Measurements from ENCODE around the gene TRDMT1. TPM values are rescaled to one million over a fixed set of nuclear protein-coding genes. Genes with fewer than 3 reads are reported as not detected.

Gene TRDMT1
- polyA plus RNA-seq, 1 donor (not counting 4 experiments of a cell fraction or from before 2014, with no cell fraction given) = 6.6 TPM

DNA sequence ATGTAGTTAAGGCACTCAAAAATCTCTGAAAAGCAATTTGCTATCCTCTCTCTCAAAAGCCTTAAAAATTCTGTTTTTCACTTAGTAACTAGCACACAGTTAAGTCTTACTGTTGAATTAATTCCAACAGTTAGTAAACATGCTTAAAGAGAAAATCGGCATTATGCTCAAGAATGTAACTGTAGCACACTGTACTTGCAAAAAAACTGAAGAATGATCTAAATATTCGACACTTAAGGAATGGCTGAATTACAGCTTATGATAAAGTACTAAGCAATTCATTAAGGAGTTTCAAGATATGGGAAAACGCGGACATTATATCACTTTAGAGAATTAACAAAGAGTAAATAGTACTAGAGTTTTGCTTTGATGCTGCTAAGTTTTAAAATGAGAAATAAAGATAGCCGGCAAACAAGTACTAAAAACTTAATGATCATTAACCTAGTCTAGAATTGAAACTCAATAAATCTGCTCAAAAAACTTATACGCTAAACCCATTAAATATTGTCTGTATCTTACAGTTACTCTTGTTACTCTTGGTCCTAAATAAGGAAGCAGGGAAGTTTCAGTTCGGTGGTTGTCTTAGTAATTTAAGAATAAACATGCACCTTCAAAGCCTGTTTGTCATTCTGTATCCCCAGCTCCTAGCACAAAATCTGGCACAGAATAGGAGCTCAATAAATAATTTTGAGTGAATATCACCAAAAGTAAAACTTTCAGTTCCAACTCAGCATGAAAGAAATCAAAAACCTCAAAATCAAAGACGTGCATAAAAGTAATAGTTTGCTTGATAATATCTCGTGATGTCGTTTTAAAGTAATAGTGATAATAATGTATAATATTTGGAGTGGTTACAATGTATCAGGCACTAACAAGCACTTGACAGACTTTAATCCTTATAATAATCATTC, 1.2 kb downstream of the TRDMT1 start:
- Histone ChIP-seq H3K4me1 (ENCODE audit: control insufficient read depth, extremely low read depth, insufficient read depth, low read length) (peaks cover 15% of the 10 kb centered on the region), H3K27me3 (ENCODE audit: control insufficient read depth, extremely low read depth, insufficient read depth, low read length) (no peaks in the 10 kb centered on the region), H3K4me2 (ENCODE audit: control insufficient read depth, extremely low read depth, insufficient read depth, low read depth, low read length) (peak overlapping the region; percentile 94), H3K9ac (ENCODE audit: control insufficient read depth, extremely low read depth, insufficient read depth, low read length) (peak overlapping the region; percentile 91), H3K79me2 (ENCODE audit: control insufficient read depth, insufficient read depth, low read length) (peaks cover 3% of the 10 kb centered on the region), H3K9me3 (ENCODE audit: control insufficient read depth, low read depth, low read length) (no peaks in the 10 kb centered on the region), H3K27ac (ENCODE audit: control insufficient read depth, insufficient read depth, low read length) (peak overlapping the region; percentile 87), H3K36me3 (ENCODE audit: control insufficient read depth in 2 of 2, extremely low read depth in 1 of 2, insufficient read depth in 2 of 2, low read length in 2 of 2) (no peaks in the 10 kb centered on the region), H2AFZ (ENCODE audit: control insufficient read depth, low read length) (peak overlapping the region; percentile 99), H3K4me3 (ENCODE audit: control insufficient read depth in 2 of 3, extremely low read depth in 1 of 3, insufficient read depth in 2 of 3, low read depth in 1 of 3, low read length in 3 of 3) (peak overlapping the region; percentile 66 to 95 (median 80)), H4K20me1 (ENCODE audit: control insufficient read depth, extremely low read depth, insufficient read depth, low read length) (no peaks in the 10 kb centered on the region), H3K9me1 (ENCODE audit: control insufficient read depth, extremely low read depth, insufficient read depth, low read length) (no peaks in the 10 kb centered on the region)
- dilution Hi-C loops (cut with MboI; ENCODE audit: extremely low pct_ligation_motif_present, low sequenced_read_pairs) = no loop called here
- FAIRE-seq = no peak
- DNase-seq (ENCODE audit: low read depth, low spot score) = no peak
- TF ChIP-seq, protein P1, sequence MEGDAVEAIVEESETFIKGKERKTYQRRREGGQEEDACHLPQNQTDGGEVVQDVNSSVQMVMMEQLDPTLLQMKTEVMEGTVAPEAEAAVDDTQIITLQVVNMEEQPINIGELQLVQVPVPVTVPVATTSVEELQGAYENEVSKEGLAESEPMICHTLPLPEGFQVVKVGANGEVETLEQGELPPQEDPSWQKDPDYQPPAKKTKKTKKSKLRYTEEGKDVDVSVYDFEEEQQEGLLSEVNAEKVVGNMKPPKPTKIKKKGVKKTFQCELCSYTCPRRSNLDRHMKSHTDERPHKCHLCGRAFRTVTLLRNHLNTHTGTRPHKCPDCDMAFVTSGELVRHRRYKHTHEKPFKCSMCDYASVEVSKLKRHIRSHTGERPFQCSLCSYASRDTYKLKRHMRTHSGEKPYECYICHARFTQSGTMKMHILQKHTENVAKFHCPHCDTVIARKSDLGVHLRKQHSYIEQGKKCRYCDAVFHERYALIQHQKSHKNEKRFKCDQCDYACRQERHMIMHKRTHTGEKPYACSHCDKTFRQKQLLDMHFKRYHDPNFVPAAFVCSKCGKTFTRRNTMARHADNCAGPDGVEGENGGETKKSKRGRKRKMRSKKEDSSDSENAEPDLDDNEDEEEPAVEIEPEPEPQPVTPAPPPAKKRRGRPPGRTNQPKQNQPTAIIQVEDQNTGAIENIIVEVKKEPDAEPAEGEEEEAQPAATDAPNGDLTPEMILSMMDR (optimal IDR thresholded peaks at IDR 0.05 in 1 of 3, IDR thresholded peaks at IDR 0.05 in 1 of 3, conservative IDR thresholded peaks at IDR 0.05 in 1 of 3; ENCODE audit: extremely low read depth in 1 of 3, insufficient read depth in 2 of 3, low read length in 3 of 3) = no peak
- TF ChIP-seq EZH2 (IDR thresholded peaks at IDR 0.05; ENCODE audit: low read length) = no peak

DNA sequence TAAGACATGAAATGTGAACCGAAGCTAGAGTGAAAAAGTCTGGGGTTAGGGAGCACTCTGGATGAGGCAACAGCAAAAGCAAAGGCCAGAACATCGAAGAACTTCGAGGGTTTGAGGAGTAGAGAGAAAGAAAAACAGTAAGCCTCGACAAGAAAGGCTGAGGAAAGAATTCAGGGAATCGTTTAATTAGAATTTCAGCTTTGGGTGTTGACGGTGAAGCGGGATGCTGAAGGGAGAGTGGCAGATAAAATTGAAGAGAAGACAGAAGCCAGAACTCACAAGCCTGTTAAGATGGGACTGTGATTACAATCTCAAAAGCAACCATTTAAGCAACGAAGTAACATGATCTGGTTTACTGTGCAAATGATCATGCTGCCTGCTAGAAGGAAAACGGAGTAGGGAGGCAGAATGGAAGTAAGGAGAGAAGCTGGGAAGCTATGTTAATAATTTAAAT, 2.1 kb downstream of the TRDMT1 start:
- Histone ChIP-seq H3K27ac (ENCODE audit: control insufficient read depth, insufficient read depth, low read length) (no peak overlapping the region), H3K9me3 (ENCODE audit: control insufficient read depth, low read depth, low read length) (no peaks in the 10 kb centered on the region), H3K9me1 (ENCODE audit: control insufficient read depth, extremely low read depth, insufficient read depth, low read length) (no peaks in the 10 kb centered on the region), H3K4me2 (ENCODE audit: control insufficient read depth, extremely low read depth, insufficient read depth, low read depth, low read length) (peak overlapping the region; percentile 94), H3K27me3 (ENCODE audit: control insufficient read depth, extremely low read depth, insufficient read depth, low read length) (no peaks in the 10 kb centered on the region), H3K36me3 (ENCODE audit: control insufficient read depth in 2 of 2, extremely low read depth in 1 of 2, insufficient read depth in 2 of 2, low read length in 2 of 2) (no peaks in the 10 kb centered on the region), H3K79me2 (ENCODE audit: control insufficient read depth, insufficient read depth, low read length) (peaks cover 3% of the 10 kb centered on the region), H2AFZ (ENCODE audit: control insufficient read depth, low read length) (peak overlapping the region; percentile 1), H3K4me1 (ENCODE audit: control insufficient read depth, extremely low read depth, insufficient read depth, low read length) (peaks cover 15% of the 10 kb centered on the region), H3K9ac (ENCODE audit: control insufficient read depth, extremely low read depth, insufficient read depth, low read length) (no peak overlapping the region), H3K4me3 (ENCODE audit: control insufficient read depth in 2 of 3, extremely low read depth in 1 of 3, insufficient read depth in 2 of 3, low read depth in 1 of 3, low read length in 3 of 3) (peak overlapping the region in 1 of 3 experiments; percentile 2), H4K20me1 (ENCODE audit: control insufficient read depth, extremely low read depth, insufficient read depth, low read length) (no peaks in the 10 kb centered on the region)
- DNase-seq (ENCODE audit: low read depth, low spot score) (no peak), FAIRE-seq (peak; percentile 68)
- dilution Hi-C loops (cut with MboI; ENCODE audit: extremely low pct_ligation_motif_present, low sequenced_read_pairs) = no loop called here
- TF ChIP-seq EZH2 (IDR thresholded peaks at IDR 0.05; ENCODE audit: low read length) = no peak
- TF ChIP-seq, protein P1 (optimal IDR thresholded peaks at IDR 0.05 in 1 of 3, IDR thresholded peaks at IDR 0.05 in 1 of 3, conservative IDR thresholded peaks at IDR 0.05 in 1 of 3; ENCODE audit: extremely low read depth in 1 of 3, insufficient read depth in 2 of 3, low read length in 3 of 3) = no peak

Measured in keratinocyte (primary cell).